Osteocyte (in vitro differentiated cells): ENCODE results near the gene CXCR5. TPM values are rescaled to one million over a fixed set of nuclear protein-coding genes. Genes with fewer than 3 reads are reported as not detected.

ENCODE experiments used
- DNase-seq: peaks from one replicate; pipeline ENCODE4 v3.0.0; 2021; ENCODE audit warnings: mixed read lengths; ENCODE audit not compliant: unreplicated experiment; ENCODE audit errors: extremely low spot score
- H3K27ac Mint-ChIP-seq: one replicate; pipeline ENCODE4 v1.8.0; 2021; ENCODE audit warnings: mild to moderate bottlenecking, mixed read lengths; ENCODE audit not compliant: unreplicated experiment
- H3K27me3 Mint-ChIP-seq: one replicate; pipeline ENCODE4 v1.8.0; 2021; ENCODE audit warnings: mixed read lengths; ENCODE audit not compliant: unreplicated experiment
- H3K36me3 Mint-ChIP-seq: one replicate; pipeline ENCODE4 v1.8.0; 2021; ENCODE audit warnings: mixed read lengths; ENCODE audit not compliant: unreplicated experiment
- H3K4me1 Mint-ChIP-seq: one replicate; pipeline ENCODE4 v1.8.0; 2021; ENCODE audit warnings: mixed read lengths; ENCODE audit not compliant: unreplicated experiment
- H3K4me3 Mint-ChIP-seq: one replicate; pipeline ENCODE4 v1.8.0; 2021; ENCODE audit warnings: mild to moderate bottlenecking, moderate library complexity, mixed read lengths; ENCODE audit not compliant: unreplicated experiment
- H3K9me3 Mint-ChIP-seq: one replicate; pipeline ENCODE4 v1.8.0; 2021; ENCODE audit warnings: mixed read lengths; ENCODE audit not compliant: unreplicated experiment
- CTCF ChIP-seq: fragments of 200-600 bp; sonication (generic); IDR thresholded peaks from 2 replicates; pipeline ENCODE4 v1.5.0; 2021; ENCODE audit warnings: antibody characterized with exemption, mild to moderate bottlenecking, moderate library complexity
- total RNA-seq: library from RNA; stranded (reverse); gene quantifications from 2 replicates; pipeline ENCODE4 v1.2.1, GENCODE V29; 2021

CXCR5 gene
- total RNA-seq, 1 donor from 2014 or later: not detected

- no peaks in the 10 kb centered on the region for H3K4me1 Mint-ChIP-seq
- H3K27me3 Mint-ChIP-seq: no peaks in the 10 kb centered on the region
- H3K4me3 Mint-ChIP-seq: no peak overlapping the region
- no peak for DNase-seq
- TF ChIP-seq CTCF: no peak
- no peak overlapping the region for H3K27ac Mint-ChIP-seq
- H3K9me3 Mint-ChIP-seq: no peaks in the 10 kb centered on the region
- no peaks in the 10 kb centered on the region for H3K36me3 Mint-ChIP-seq
Measured at GRCh38 chr11:118857385-118857784, 26.3 kb upstream of the CXCR5 start.

GRCh38 chr11:118859973-118860372, 23.7 kb upstream of the CXCR5 start:
- no peak for TF ChIP-seq CTCF
- no peak overlapping the region for H3K4me3 Mint-ChIP-seq
- no peaks in the 10 kb centered on the region for H3K9me3 Mint-ChIP-seq

GRCh38 chr11:118868659-118869058, 15.0 kb upstream of the CXCR5 start:
- no peaks in the 10 kb centered on the region for H3K9me3 Mint-ChIP-seq
- DNase-seq: no peak
- H3K4me3 Mint-ChIP-seq: no peak overlapping the region
- no peaks in the 10 kb centered on the region for H3K36me3 Mint-ChIP-seq
- peaks cover 19% of the 10 kb centered on the region for H3K4me1 Mint-ChIP-seq
- no peak overlapping the region for H3K27ac Mint-ChIP-seq
- H3K27me3 Mint-ChIP-seq: peaks cover 5% of the 10 kb centered on the region
- no peak for TF ChIP-seq CTCF

More at GRCh38 chr11:118859973-118860372, 23.7 kb upstream of the CXCR5 start:
- H3K36me3 Mint-ChIP-seq: no peaks in the 10 kb centered on the region
- no peak overlapping the region for H3K27ac Mint-ChIP-seq
- no peak for DNase-seq
- H3K27me3 Mint-ChIP-seq: peaks cover 2% of the 10 kb centered on the region
- H3K4me1 Mint-ChIP-seq: no peaks in the 10 kb centered on the region

GRCh38 chr11:118870396-118871343, 13.0 kb upstream of the CXCR5 start:
- no peak for DNase-seq

More at GRCh38 chr11:118870396-118871343, 13.0 kb upstream of the CXCR5 start:
- Mint-ChIP-seq H3K36me3 (no peaks in the 10 kb centered on the region), H3K9me3 (no peaks in the 10 kb centered on the region), H3K27ac (peak overlapping the region; percentile 96), H3K4me1 (peaks cover 19% of the 10 kb centered on the region), H3K4me3 (peak overlapping the region; percentile 2), H3K27me3 (peaks cover 3% of the 10 kb centered on the region)
- TF ChIP-seq CTCF: peak; percentile 34
